Natural killer cell treated with Interleukin-12 subunit alpha and Interleukin-12 subunit beta and Interleukin-15 and Interleukin-18, amount 100 ng/mL, for 72 hours (primary cell): ENCODE measurements around the gene PHF21B. TPM values are rescaled to one million over a fixed set of nuclear protein-coding genes. Genes with fewer than 3 reads are reported as not detected.

Source experiments
- ATAC-seq, 2 donors: fragments of 150-1000 bp; cut with Tn5 transposase in 1 of 2; sonication (Bioruptor Pico), chemical (Tn5 transposase) in 1 of 2; 2 replicates each; pipeline ENCODE4 v1.10.0; 2021
- DNase-seq: peaks from one replicate; pipeline ENCODE4 v3.0.0; 2022; ENCODE audit warnings: low spot score
- H3K27ac Mint-ChIP-seq, 2 donors: 1 replicate in 1 of 2; 2 replicates in 1 of 2; pipeline ENCODE4 v1.8.0; 2022; ENCODE audit warnings: mixed read lengths in 2 of 2, mild to moderate bottlenecking in 1 of 2, moderate library complexity in 1 of 2
- H3K27me3 Mint-ChIP-seq, 2 donors: 1 replicate in 1 of 2; 2 replicates in 1 of 2; pipeline ENCODE4 v1.8.0; 2022; ENCODE audit warnings: mixed read lengths in 2 of 2
- H3K36me3 Mint-ChIP-seq: one replicate; pipeline ENCODE4 v1.8.0; 2022; ENCODE audit warnings: mixed read lengths
- H3K4me1 Mint-ChIP-seq, 2 donors: 1 replicate in 1 of 2; 2 replicates in 1 of 2; pipeline ENCODE4 v1.8.0; 2022; ENCODE audit warnings: low read depth in 2 of 2, mixed read lengths in 2 of 2, mild to moderate bottlenecking in 1 of 2
- H3K4me3 Mint-ChIP-seq: one replicate; pipeline ENCODE4 v1.8.0; 2022; ENCODE audit warnings: mixed read lengths
- H3K9me3 Mint-ChIP-seq: 2 replicates; pipeline ENCODE4 v1.8.0; 2022; ENCODE audit warnings: mixed read lengths
- total RNA-seq, 2 donors: library from RNA; stranded (reverse); gene quantifications; one replicate each; pipeline ENCODE4 v1.2.3, GENCODE V29; 2022

Gene PHF21B
- total RNA-seq, 2 donors from 2014 or later: 0.36 TPM; not detected in 1

DNA sequence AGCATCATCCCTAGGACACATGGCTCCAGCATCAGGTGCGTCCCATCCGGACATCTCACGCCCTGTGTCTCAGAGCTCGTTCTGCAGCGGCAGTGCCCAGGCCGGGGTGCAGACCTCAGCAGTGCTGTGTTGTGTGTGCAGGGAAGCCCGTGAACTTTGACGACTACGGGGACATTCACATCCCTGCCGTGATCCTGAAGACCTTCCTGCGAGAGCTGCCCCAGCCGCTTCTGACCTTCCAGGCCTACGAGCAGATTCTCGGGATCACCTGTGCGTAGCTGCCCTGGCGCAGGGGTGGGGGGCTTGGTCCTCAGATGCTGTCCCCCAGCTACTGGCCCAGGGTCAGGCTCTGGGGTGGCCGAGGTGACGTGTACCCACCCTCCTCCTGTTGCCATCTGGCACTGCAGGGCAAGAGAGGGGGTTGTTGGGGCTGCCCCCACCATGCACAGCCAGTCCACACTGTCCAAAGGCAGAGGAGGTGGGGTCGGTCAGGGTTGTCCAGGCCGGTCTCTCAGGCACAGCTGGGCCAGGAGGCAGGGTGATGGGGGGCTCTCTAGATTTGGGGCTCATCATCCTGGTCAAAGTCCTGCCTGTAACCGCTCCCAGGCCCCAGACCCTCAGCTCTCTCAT lies 160.9 kb downstream of the PHF21B start:
- Mint-ChIP-seq H3K27ac (no peak overlapping the region), H3K9me3 (no peaks in the 10 kb centered on the region), H3K36me3 (peaks cover 6% of the 10 kb centered on the region), H3K27me3 (no peaks in the 10 kb centered on the region), H3K4me1 (peaks cover 0 to 3% of the 10 kb centered on the region in 2 donors), H3K4me3 (no peak overlapping the region)
- DNase-seq: peak; percentile 60
- ATAC-seq: no peak

DNA sequence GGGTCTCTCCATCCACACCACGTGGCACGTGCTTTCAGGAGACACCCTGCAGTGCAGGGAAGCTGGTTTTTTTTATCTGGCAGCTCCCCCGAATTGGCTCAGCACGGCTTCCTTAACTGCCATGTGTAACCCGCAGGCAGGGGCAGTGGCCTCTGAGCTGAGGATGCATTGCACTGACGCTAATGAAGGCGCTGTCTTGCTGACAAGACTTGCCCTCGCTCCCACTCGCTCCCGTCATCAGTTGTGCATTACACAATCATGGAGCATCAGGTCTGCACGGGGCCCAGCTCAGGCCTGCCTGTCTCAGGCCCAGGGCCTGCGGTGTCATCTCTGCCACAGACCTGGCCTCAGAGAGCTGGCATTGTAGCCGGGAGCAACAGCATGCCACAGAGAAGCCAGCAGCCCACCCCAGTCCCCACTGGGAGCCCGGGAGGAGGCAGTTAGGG lies 161.5 kb downstream of the PHF21B start:
- DNase-seq (peak; percentile 49), ATAC-seq (no peak)
- no peak overlapping the region for H3K4me3 Mint-ChIP-seq
- H3K9me3 Mint-ChIP-seq: no peaks in the 10 kb centered on the region
- no peaks in the 10 kb centered on the region for H3K27me3 Mint-ChIP-seq
- peaks cover 0 to 3% of the 10 kb centered on the region in 2 donors for H3K4me1 Mint-ChIP-seq
- H3K36me3 Mint-ChIP-seq: peaks cover 6% of the 10 kb centered on the region
- no peak overlapping the region for H3K27ac Mint-ChIP-seq

DNA sequence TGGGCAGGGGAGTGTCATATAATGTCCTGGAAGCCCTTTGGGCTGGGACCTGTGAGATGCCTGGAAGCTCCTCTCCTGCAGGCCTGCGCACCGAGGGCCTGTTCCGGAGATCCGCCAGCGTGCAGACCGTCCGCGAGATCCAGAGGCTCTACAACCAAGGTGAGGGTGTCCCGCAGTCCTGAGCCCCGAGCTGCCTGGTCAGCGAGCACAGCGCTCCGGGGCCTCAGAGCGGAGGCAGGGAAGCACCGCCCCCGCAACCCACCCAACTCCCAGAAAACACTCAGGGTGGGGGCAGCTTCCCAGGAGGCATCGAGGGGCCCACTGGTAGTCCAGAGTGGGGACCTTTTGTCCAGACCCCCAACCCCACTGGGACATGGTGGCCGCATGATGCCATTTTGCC lies 161.9 kb downstream of the PHF21B start:
- H3K4me3 Mint-ChIP-seq: no peak overlapping the region
- no peaks in the 10 kb centered on the region for H3K27me3 Mint-ChIP-seq
- DNase-seq: peak; percentile 57
- no peak for ATAC-seq
- no peak overlapping the region for H3K27ac Mint-ChIP-seq
- no peaks in the 10 kb centered on the region for H3K9me3 Mint-ChIP-seq
- H3K4me1 Mint-ChIP-seq: no peaks in the 10 kb centered on the region
- peaks cover 6% of the 10 kb centered on the region for H3K36me3 Mint-ChIP-seq

- ATAC-seq (no peak), DNase-seq (no peak)
- H3K9me3 Mint-ChIP-seq: no peaks in the 10 kb centered on the region
- peaks cover 6% of the 10 kb centered on the region for H3K36me3 Mint-ChIP-seq
- no peak overlapping the region for H3K27ac Mint-ChIP-seq
- no peak overlapping the region for H3K4me3 Mint-ChIP-seq
- H3K4me1 Mint-ChIP-seq: no peaks in the 10 kb centered on the region
- no peaks in the 10 kb centered on the region for H3K27me3 Mint-ChIP-seq
Observed at GRCh38 chr22:44847380-44847779, 162.4 kb downstream of the PHF21B start.

GRCh38 chr22:44846726-44847275 lies 163.0 kb downstream of the PHF21B start:
- Mint-ChIP-seq H3K36me3 (peaks cover 6% of the 10 kb centered on the region), H3K4me3 (no peak overlapping the region), H3K4me1 (no peaks in the 10 kb centered on the region), H3K9me3 (no peaks in the 10 kb centered on the region), H3K27ac (no peak overlapping the region), H3K27me3 (no peaks in the 10 kb centered on the region)
- DNase-seq (peak; percentile 58), ATAC-seq (no peak)

GRCh38 chr22:44845796-44846720 lies 163.7 kb downstream of the PHF21B start:
- Mint-ChIP-seq H3K36me3 (peaks cover 6% of the 10 kb centered on the region), H3K9me3 (no peaks in the 10 kb centered on the region), H3K27ac (no peak overlapping the region), H3K4me3 (no peak overlapping the region), H3K27me3 (no peaks in the 10 kb centered on the region), H3K4me1 (no peaks in the 10 kb centered on the region)
- ATAC-seq (no peak), DNase-seq (peak; percentile 48)

DNA sequence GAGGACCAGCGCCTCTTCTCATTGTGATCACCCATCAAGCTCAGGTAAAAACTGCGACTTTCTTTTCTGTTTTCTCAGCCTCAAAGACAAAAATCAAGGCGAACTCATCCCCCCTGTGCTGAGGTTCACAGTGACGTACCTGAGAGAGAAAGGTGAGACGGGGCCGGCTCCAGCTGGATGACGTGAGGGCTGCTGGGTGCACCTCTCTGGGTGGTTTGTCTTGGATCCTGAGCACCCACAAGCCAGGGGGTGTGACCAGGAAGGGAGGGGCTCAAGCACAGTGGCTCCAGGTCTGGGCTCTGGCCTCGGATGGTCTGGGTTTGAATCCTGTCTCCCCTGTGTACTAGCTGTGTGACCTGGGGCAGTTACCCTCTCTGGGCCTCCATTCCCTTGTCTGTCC lies 164.6 kb downstream of the PHF21B start:
- peak; percentile 37 for DNase-seq
- Mint-ChIP-seq H3K4me1 (no peaks in the 10 kb centered on the region), H3K27me3 (no peaks in the 10 kb centered on the region), H3K27ac (no peak overlapping the region), H3K4me3 (no peak overlapping the region), H3K9me3 (no peaks in the 10 kb centered on the region), H3K36me3 (peaks cover 6% of the 10 kb centered on the region)
- ATAC-seq: no peak

DNA sequence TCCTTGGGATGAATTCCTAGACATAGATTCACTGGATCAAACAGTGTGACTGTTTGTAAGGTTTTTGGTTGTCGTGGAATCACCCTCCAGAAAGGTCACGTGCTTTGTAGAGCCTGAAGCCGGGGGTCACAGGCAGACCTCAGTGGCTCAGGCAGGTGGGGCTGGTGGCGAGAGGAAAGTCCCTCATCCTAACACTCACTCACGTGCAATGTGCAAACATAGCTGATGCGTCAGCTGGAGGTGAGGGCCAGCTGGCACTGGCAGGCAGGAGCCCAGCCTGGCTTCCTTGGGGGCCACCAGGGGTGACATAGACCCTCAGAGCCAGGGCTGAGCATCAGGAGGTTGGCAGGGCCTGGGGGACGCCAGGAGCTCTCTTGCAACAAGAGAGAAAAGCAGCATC lies 167.4 kb downstream of the PHF21B start:
- peaks cover 6% of the 10 kb centered on the region for H3K36me3 Mint-ChIP-seq
- H3K27ac Mint-ChIP-seq: no peak overlapping the region
- H3K4me3 Mint-ChIP-seq: no peak overlapping the region
- no peaks in the 10 kb centered on the region for H3K9me3 Mint-ChIP-seq
- no peaks in the 10 kb centered on the region for H3K27me3 Mint-ChIP-seq
- ATAC-seq (no peak), DNase-seq (peak; percentile 31)
- H3K4me1 Mint-ChIP-seq: no peaks in the 10 kb centered on the region

DNA sequence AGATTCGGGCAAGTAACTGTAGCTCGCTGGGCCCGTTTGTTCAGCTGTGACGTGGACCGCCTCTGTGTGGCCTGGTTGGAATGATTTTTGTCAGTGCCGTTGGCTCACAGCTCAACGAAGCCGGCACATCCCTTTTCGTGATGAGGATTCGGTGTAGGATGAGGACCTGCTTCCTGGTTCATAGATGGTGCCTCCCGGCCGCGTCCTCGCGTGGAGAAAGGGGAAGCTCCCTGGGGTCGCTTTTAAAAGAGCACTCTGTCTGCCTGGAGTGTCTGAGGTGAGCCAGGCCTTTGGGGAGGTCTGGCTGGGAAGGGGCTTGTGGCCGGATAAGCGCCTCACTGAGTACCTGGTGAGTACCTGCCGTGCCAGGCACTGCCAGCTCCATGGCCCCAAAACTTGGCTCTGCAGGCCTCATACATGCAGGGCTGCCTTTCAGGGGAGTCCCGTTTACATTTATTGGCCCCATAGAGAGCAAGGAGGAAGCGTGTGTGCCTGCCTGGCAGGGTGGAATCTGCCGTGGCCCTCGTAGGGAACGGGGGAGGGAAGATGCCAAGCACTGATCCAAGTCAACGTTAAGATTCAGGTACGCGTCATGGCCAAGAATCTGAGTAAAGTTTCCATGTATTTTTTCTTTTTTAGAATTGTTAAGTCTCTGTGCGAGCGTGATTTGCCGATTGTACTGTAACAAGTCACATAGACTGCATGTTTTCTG lies 169.0 kb downstream of the PHF21B start:
- Mint-ChIP-seq H3K4me3 (no peak overlapping the region), H3K27me3 (no peaks in the 10 kb centered on the region), H3K9me3 (no peaks in the 10 kb centered on the region), H3K27ac (no peak overlapping the region), H3K36me3 (peaks cover 6% of the 10 kb centered on the region), H3K4me1 (no peaks in the 10 kb centered on the region)
- DNase-seq (peak; percentile 2), ATAC-seq (no peak)

DNA sequence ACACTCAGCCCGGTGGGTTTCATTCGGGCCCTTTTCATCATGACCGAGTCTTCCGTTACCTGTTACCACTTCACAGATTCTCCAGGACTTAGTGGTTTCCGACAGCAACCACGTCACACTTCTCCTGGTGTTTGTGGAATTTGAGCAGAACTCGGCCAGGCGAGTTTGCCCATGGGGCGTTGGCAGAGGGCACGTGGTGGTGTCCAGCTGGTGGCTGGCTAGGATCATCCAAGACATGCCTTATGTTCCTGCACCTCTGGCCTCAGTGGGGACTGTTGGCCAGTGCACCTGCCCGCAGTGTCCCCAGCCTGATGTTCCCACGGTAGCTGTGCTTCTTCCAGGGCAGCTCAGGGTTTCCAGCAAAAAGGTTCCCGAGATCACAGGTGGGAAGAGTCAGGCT lies 170.1 kb downstream of the PHF21B start:
- no peaks in the 10 kb centered on the region for H3K4me1 Mint-ChIP-seq
- H3K36me3 Mint-ChIP-seq: peaks cover 2% of the 10 kb centered on the region
- H3K4me3 Mint-ChIP-seq: no peak overlapping the region
- DNase-seq: peak; percentile 25
- H3K9me3 Mint-ChIP-seq: no peaks in the 10 kb centered on the region
- H3K27ac Mint-ChIP-seq: no peak overlapping the region
- no peak for ATAC-seq
- H3K27me3 Mint-ChIP-seq: no peaks in the 10 kb centered on the region

GRCh38 chr22:44839061-44839460 lies 170.7 kb downstream of the PHF21B start:
- no peaks in the 10 kb centered on the region for H3K4me1 Mint-ChIP-seq
- no peaks in the 10 kb centered on the region for H3K36me3 Mint-ChIP-seq
- ATAC-seq: no peak
- H3K27ac Mint-ChIP-seq: no peak overlapping the region
- peaks cover 0 to under 1% of the 10 kb centered on the region in 2 donors for H3K27me3 Mint-ChIP-seq
- no peak overlapping the region for H3K4me3 Mint-ChIP-seq
- DNase-seq: peak; percentile 60
- no peaks in the 10 kb centered on the region for H3K9me3 Mint-ChIP-seq

DNA sequence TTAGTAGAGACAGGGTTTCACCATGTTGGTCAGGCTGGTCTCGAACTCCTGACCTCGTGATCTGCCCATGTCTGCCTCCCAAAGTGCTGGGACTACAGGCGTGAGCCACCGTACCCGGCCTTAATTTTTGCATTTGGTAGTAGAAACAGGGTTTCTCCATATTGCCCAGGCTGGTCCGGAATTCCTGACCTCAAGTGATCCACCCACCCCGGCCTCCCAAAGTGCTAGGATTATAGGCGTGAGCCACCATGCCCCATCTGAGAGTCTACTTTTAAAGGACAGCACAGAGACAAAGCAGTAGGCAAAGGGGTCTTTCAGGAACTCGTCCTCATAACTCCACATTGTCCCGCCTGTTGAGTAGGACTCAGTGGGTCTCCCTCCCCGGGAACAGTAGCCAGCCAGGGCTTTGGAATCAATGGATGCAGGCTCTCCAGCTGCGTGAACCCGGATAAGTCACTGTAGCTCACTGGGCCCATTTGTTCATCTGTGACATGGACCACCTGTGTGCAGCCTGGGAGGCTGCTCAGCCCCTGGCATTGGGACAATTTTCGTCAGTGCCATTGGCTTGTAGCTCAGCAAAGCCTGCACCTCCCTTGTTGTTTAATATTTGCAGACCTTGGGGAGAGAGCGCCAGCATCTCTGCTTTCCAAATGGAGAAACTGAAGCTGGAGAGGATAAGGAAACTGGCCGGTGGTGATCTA lies 171.3 kb downstream of the PHF21B start:
- no peak overlapping the region for H3K4me3 Mint-ChIP-seq
- peaks cover 0 to 4% of the 10 kb centered on the region in 2 donors for H3K27me3 Mint-ChIP-seq
- no peak for ATAC-seq
- H3K4me1 Mint-ChIP-seq: no peaks in the 10 kb centered on the region
- H3K27ac Mint-ChIP-seq: no peak overlapping the region
- H3K36me3 Mint-ChIP-seq: no peaks in the 10 kb centered on the region
- H3K9me3 Mint-ChIP-seq: no peaks in the 10 kb centered on the region
- DNase-seq: peak; percentile 26

DNA sequence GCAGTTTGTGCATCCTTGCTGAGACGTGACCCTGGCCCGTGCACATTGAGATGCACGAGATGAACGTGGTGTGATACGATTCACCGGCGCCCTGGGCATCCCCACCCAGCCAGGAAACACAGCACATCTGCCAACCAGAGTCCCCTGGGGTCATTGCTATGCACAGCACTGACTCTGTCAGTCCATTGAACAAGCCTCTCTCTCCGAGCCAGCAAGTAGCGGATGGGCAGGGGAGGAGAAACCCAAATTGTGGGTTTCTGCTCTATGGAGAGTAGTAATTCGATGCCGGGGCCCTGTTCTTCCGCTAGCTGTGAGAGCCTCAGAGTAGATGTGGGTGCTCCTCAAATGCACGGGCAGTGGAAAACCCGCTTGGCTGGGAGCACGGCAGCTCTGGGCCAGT lies 172.3 kb downstream of the PHF21B start:
- H3K4me1 Mint-ChIP-seq: no peaks in the 10 kb centered on the region
- no peak overlapping the region for H3K4me3 Mint-ChIP-seq
- DNase-seq: peak; percentile 37
- H3K27ac Mint-ChIP-seq: no peak overlapping the region
- H3K27me3 Mint-ChIP-seq: peaks cover 0 to 4% of the 10 kb centered on the region in 2 donors
- H3K9me3 Mint-ChIP-seq: no peaks in the 10 kb centered on the region
- no peak for ATAC-seq
- H3K36me3 Mint-ChIP-seq: no peaks in the 10 kb centered on the region
